NCI-H2196 (cell line): ENCODE results near the gene EIF3D.

Source experiments
- DNase-seq: peaks from one replicate; lab custom pipeline; 2025; ENCODE audit not compliant: unreplicated experiment; lab: John Stamatoyannopoulos, UW

The EIF3D gene

GRCh38 chr22:36506637-36507517 is 22.1 kb downstream of the EIF3D start, which contains the start of gene FOXRED2:
FOXRED2 (minus strand) TSS chr22:36507040; CDS start chr22:36506422, 618 bp downstream.
- DNase-seq: peak; percentile 83

DNA sequence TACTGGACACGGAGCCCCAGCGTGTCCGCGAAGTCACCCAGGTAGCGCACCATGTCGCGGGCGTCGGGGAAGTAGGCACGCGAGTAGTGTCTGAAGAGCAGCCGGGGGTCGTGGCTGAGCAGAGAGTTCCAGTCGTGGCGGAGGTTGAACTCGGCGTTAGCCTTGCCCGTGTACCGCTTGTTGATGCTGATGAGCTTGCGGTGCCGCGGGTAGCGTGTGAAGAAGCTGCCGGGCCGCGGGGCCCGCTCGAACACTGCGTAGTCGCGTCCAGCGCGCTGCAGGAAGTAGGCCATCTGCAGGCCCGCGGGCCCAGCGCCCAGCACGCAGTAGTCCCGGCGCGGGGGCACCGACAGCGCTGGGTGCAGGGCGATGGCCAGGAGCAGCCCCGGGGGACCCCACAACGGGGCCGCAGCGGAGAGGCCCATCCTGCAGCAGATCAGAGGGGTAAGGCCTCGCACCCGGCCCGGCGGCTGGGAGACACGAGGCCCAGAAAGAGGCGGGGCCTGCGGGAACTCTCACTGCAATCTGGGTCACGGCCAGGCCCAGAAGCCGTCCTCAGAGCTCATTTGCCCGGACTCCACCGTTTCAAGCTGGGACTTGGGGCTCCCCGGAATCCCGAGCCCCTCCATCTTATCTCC is 22.8 kb downstream of the EIF3D start:
- DNase-seq: no peak

DNA sequence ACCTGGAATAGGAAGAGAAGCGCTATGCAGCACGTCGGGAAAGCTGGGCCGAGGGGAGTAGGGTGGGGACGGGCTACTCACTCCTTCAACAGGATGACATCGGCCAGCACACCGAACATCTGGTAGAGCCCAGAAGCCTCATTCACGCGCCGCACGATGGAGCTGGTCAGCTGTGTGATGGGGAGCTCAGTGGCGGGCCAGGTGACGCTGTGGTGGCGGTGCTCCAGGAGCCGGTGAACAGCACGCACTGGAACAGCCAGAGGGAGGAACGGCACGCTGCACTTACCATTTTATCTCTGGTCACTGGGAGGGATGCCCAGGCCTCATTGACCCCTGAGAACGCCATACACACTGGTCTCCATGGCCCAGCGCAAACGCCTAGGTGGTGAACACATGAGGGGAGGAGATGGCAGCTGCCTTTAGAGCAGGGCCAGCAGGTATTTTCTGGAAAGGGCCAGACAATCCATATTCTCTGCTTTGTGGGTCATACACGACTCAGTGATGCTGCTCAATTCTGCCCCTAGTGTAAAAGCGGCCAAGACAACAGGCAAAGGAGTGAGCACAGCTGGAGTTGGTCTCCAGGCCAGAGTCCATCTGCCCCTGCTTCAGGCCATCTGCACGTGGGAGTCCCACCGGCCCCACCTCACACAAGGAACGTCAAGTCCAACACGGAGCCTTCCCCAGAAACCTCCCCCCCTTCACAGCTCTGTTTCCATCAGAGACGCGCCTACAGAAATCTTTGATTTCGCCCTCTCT is 30.9 kb downstream of the EIF3D start:
- DNase-seq: no peak

DNA sequence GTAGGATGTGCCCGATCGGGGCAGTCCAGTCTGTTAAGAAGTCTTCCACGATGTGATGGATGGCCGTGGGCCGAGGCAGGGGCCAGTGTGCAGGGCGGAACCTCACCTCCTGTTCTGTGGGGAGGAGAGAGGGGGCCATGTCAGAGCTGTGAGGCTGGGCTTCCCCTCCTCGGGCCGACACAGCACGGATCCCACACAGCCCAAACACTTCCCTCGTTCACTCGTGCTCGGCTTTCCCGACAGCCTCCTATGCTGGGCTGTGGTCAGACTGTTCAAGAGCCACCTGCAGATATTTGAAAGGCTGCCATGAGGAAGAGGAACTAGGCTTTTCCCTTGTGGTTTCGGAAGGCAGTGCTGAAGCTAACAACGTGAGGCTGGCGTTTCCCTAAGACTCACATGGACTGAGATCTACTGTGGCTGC is 35.3 kb downstream of the EIF3D start:
- DNase-seq: peak; percentile 12

DNA sequence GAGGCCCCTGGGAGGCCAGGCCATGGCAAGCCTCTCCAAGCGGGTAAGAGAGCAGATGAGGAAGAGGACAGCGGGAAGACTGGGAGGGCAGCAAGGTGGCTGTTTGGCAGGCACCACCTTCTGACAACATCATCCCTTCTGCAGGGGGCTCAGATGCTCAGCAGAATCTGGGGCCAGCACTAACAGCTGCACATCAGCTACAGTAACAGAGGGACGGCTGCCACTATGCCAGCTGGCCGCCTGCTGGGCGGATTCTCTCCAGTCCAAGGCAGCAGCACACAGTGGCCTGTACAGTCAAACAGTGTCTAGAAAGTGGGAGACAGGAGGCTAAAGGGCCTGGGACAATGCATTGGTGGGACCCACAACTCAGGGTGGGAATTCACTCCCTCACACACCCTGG is 36.9 kb downstream of the EIF3D start:
- no peak for DNase-seq

DNA sequence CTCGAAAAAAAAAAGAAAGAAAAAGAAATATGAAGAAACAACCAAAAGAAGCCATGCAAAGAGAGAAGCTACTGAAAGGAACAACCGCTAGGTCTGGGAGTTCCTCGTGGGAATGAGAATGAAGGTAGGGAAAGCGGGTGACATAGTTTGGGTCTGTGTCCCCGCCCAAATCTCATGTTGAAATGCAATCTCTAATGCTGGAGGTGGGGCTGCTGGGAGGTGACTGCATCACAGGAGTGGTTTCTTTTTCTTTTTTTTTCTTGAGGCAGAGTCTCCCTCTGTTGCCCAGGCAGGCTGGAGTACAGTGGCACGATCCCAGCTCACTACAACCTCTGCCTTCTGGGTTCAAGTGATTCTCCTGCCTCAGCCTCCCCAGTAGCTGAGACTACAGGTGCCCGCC is 37.8 kb downstream of the EIF3D start:
- no peak for DNase-seq

GRCh38 chr22:36486619-36487384 is 42.2 kb downstream of the EIF3D start:
- no peak for DNase-seq

DNA sequence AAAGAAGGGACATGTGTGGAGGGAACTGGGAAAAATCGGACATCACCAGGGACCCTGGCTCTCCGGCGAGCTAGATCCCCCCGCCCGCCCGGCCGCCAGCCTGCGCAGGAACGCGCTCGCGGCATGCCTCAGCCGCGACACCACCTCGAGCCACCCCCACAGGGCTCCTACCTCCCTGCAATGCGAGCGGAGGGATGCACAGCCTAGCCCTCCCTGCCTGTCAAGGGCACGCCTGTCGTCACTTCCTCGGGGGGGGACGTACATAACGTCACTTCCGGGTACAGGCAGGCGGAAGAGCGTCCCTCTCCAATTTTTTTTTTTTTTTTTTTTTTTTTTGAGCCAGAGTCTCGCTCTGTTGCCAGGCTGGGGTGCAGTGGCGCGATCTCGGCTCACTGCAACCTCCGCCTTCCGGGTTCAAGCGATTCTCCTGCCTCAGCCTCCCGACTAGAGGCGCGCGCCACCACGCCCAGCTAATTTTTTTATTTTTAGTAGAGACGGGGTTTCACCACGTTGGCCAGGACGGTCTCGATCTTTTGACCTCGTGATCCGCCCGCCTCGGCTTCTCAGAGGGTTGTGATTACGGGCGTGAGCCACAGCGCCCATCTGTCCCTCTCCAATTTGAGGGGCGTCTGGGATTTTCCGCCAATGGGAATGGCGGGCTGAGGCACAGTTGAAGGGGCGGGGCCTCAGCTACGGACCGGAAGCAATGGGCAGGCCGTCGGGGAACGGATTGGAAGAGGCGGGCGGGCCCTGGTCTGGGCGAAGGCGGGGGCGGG is 47.4 kb downstream of the EIF3D start, which contains the start of gene TXN2:
TXN2 (minus strand) TSS at position 248 of the 776 bp plus-strand sequence. CDS start 803 bp downstream, outside the sequence.
- peak; percentile 83 for DNase-seq

DNA sequence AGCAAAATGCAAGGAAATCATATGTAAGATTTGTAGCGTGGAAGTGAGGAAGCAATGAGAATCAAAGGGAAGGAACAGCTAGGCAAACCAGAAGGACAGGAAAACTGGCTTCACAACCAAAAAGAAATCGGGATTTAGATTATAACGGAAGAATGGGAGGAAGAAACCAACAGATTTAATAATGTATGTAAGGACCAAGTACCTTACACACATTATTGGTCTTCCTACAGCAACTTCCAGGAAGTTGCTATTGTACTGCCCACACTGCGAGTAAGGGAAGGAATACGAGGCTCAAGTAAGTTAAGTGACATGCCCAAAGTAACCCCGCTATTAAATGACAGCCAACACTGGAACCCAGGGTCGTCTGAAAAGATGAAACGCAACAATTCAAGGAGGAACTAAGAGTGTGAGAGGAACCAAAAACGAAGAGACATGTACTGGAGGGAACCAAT is 48.0 kb downstream of the EIF3D start:
- DNase-seq: peak; percentile 54

DNA sequence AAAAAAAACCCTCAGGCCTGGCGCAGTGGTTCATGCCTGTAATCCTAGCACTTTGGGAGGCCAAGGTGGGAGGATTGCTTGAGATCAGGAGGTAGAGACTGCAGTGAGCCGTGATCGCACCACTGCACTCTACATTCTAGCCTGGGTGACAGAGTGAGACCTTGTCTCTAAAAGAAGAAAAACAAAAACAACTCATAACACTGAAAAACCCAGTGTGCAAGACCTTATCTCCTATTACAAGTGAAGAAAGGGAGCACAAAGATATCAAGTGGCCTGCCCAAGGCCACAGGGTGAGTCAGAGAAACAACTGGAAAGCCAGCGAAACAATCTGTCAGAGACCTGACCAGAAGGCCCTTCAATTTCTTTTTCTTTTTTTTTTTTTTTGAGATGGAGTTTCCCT is 50.0 kb downstream of the EIF3D start:
- no peak for DNase-seq

- no peak for DNase-seq
Measured at GRCh38 chr22:36475341-36475740, 53.6 kb downstream of the EIF3D start.

DNA sequence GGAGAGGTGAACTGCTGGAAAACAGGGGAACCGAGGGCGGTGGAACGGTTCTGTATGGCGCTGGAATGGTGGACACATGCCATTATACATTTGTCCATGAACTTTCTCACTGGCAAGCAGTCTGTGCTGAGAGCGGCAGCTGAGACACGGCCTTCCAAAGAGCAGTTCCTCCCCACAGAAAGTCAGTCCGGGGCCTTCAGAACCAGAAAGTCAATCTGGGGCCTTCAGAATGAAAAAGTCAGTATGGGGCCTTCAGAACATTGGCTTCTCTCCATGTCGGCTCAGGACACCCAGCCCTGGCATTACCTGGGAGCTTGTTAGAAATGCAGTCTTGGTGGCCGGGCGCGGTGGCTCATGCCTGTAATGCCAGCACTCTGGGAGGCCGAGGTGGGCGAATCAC is 56.3 kb downstream of the EIF3D start:
- DNase-seq: no peak

DNA sequence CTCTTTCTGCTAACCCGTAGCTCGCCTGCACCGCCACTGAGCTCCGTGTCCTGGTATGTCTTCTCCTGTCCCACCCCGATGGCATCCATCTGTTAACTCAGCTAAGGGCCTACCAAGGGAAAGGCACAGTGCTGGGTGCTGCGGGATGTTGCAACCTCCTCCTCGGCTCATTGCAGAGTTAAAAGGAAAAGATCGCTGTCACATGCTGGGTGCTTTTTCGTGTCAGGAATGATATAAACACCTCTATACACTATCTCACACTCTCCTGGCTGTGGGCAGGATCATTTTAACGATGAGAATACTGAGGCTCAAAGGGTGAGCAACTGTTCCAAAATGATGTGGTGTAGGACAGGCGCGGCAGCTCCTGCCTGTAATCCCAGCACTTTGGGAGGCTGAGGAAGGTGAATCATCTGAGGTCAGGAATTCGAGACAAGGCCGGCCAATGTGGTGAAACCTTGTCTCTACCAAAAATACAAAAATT is 57.6 kb downstream of the EIF3D start:
- DNase-seq: no peak

DNA sequence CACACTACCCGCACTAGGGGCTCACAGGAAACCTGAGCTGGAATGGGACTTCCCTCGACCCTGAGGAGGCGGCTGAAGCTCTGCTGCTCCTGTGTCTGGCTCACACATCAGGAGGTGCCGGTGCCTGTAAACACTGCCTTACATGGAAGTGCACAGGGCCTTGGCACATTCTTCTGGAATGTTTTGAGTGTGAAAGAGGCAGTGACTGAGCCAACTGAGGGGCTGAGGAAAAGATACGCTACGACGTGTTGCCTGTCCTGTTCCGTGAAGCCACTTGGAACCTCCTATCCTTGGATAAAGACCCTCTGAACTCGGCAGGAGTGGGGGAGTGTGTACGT is 58.0 kb downstream of the EIF3D start:
- DNase-seq: no peak

- DNase-seq: peak; percentile 62
Measured at GRCh38 chr22:36470162-36470993, 58.6 kb downstream of the EIF3D start.

DNA sequence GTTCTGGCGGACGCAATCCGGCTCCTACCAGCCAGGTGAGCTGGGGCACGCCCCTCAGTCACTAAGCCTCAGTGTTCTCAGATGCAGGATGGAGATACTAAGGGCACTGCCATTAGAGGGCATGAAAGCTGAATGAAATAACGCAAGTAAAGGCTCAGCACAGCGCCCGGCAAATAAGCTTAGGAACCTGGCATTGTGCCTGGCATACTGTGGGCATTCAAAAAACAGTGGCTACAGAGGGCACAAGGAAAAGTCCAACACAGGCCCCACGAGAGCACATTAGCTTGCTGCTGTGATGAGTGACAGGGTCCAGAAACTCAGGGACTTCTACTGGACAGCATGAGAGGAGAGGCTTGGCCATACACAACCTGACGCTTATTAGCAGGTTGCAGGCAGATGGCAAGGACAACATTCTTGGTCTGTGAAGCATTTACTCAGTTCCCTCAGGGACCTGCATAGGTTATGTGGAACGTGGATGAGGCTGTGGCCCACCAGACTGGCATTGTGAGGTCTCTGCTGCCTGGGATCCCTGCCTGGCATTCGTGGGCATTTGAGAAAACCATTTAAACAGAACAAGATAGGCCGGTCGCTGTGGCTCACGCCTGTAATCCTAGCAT is 59.8 kb downstream of the EIF3D start:
- DNase-seq: no peak

GRCh38 chr22:36467946-36468345 is 61.0 kb downstream of the EIF3D start:
- no peak for DNase-seq

GRCh38 chr22:36467042-36467810 is 61.7 kb downstream of the EIF3D start:
- DNase-seq: no peak
